Retinal pigment epithelial cell (primary cell): ENCODE results near the gene TEX29.

Experiments used
- DNase-seq: peaks from one replicate; pipeline ENCODE4 v3.0.0-alpha.2; 2010; ENCODE audit warnings: low read depth
- H3K4me3 ChIP-seq: 2 replicates; pipeline ENCODE4 v1.5.1; 2011; ENCODE audit warnings: mild to moderate bottlenecking, low read length, control low read depth, moderate library complexity
- CTCF ChIP-seq: conservative IDR thresholded peaks from 2 replicates; pipeline ENCODE4 v1.5.1; 2011; ENCODE audit warnings: low read depth, low read length, control low read depth, inconsistent platforms

TEX29 gene

GRCh38 chr13:111365149-111366005 is 44.9 kb downstream of the TEX29 start:
- TF ChIP-seq CTCF, result no peak
- DNase-seq, result no peak

GRCh38 chr13:111367340-111367739 is 46.9 kb downstream of the TEX29 start:
- no peak for TF ChIP-seq CTCF
- DNase-seq, result no peak
- H3K4me3 ChIP-seq, result no peak overlapping the region

More at GRCh38 chr13:111365149-111366005, 44.9 kb downstream of the TEX29 start:
- no peak overlapping the region for H3K4me3 ChIP-seq

- TF ChIP-seq CTCF, result no peak
- H3K4me3 ChIP-seq, result no peak overlapping the region
- DNase-seq, result no peak
Observed at GRCh38 chr13:111368091-111368490, 47.6 kb downstream of the TEX29 start.

GRCh38 chr13:111370147-111370546 is 49.7 kb downstream of the TEX29 start:
- no peak for DNase-seq
- H3K4me3 ChIP-seq, result no peak overlapping the region
- no peak for TF ChIP-seq CTCF

GRCh38 chr13:111370570-111371535 is 50.4 kb downstream of the TEX29 start:
- no peak for DNase-seq
- no peak for TF ChIP-seq CTCF
- H3K4me3 ChIP-seq, result no peak overlapping the region

- TF ChIP-seq CTCF, result no peak
- no peak for DNase-seq
- H3K4me3 ChIP-seq, result no peak overlapping the region
Observed at GRCh38 chr13:111371720-111372119, 51.3 kb downstream of the TEX29 start.
